Gastrocnemius medialis (tissue), 4 donors: ENCODE data around the gene RAPGEF2. TPM values are rescaled to one million over a fixed set of nuclear protein-coding genes. Genes with fewer than 3 reads are reported as not detected.
"Not testable (repeated sequence)": the region's sequence is repeated elsewhere in the genome, so short reads cannot be mapped to it uniquely, and the experiment has no call there.

ENCODE experiments used
- ATAC-seq, 2 donors: fragments of 150-250 bp; one replicate each; pipeline ENCODE4 v1.9.1; 2016
- DNase-seq, 2 donors: peaks; one replicate each; pipeline ENCODE4 v3.0.0-alpha.2; 2019
- H3K27ac ChIP-seq, 4 donors: fragments of 200-600 bp; sonication (generic); 1 replicate in 1 of 4; 2 replicates in 3 of 4; pipeline ENCODE4 v1.5.1; 2016 to 2018; ENCODE audit warnings: mild to moderate bottlenecking in 2 of 4, moderate library complexity in 1 of 4
- H3K27me3 ChIP-seq, 3 donors: fragments of 200-600 bp; sonication (generic) in 2 of 3; 1 replicate in 1 of 3; 2 replicates in 2 of 3; pipeline versions ENCODE4 v1.5.1 to v1.6.0; 2016 to 2019; ENCODE audit warnings: mild to moderate bottlenecking in 1 of 3, moderate library complexity in 1 of 3
- H3K36me3 ChIP-seq, 2 donors: fragments of 200-600 bp; sonication (generic) in 1 of 2; one replicate each; pipeline ENCODE4 v1.5.1; 2017 to 2018
- H3K4me1 ChIP-seq, 2 donors: fragments of 200-600 bp; sonication (generic) in 1 of 2; one replicate each; pipeline ENCODE4 v1.5.1; 2016 to 2017; ENCODE audit warnings: mild to moderate bottlenecking in 2 of 2
- H3K4me3 ChIP-seq, 4 donors: fragments of 200-600 bp; sonication (generic) in 3 of 4; 1 replicate in 1 of 4; 2 replicates in 3 of 4; pipeline ENCODE4 v1.5.1; 2016 to 2019; ENCODE audit warnings: mild to moderate bottlenecking in 2 of 4
- H3K9me3 ChIP-seq, 3 donors: fragments of 200-600 bp; sonication (generic) in 2 of 3; 1 replicate in 1 of 3; 2 replicates in 2 of 3; pipeline ENCODE4 v1.5.1; 2016 to 2019
- CTCF ChIP-seq, 5 experiments: fragments of 450-650 bp in 3 of 5; fragments of 200-600 bp in 2 of 5; sonication (generic) in 2 of 5; IDR thresholded peaks in 4 of 5; conservative IDR thresholded peaks in 1 of 5; 1 replicate in 4 of 5; 2 replicates in 1 of 5; pipeline ENCODE4 v1.5.1; 2016 to 2019; ENCODE audit warnings: antibody characterized with exemption in 5 of 5, mild to moderate bottlenecking in 3 of 5, moderate library complexity in 3 of 5
- POLR2A ChIP-seq, 2 donors: fragments of 450-650 bp; IDR thresholded peaks; one replicate each; pipeline ENCODE4 v1.6.1; 2017; ENCODE audit warnings: antibody characterized with exemption in 2 of 2, mild to moderate bottlenecking in 2 of 2, moderate library complexity in 2 of 2
- in situ Hi-C, 4 donors: fragments of 200-750 bp; cut with MboI; loops; one replicate each; pipeline versions ENCODE4 v1.15.0 to v1.8.0; 2017; ENCODE audit warnings: low sequenced_read_pairs in 4 of 4
- intact Hi-C: fragments of 100-400 bp; cut with DNase I; formaldehyde crosslinking; loops from one replicate; pipeline ENCODE4 v1.15.1; 2023; ENCODE audit warnings: low total_unique reads
- total RNA-seq, 4 donors: library from RNA; depleted of rRNA; stranded (reverse); fragments of >200 nt; gene quantifications; one replicate each; pipeline versions ENCODE4 v1.1.0 to v1.2.3, GENCODE V29; 2016

Gene RAPGEF2
- total RNA-seq, 4 donors from 2014 or later = 32.9 to 42.3 (median 38.7) TPM

GRCh38 chr4:159248384-159249178 is 145.7 kb downstream of the RAPGEF2 start:
- TF ChIP-seq CTCF (IDR thresholded peaks at IDR 0.05 in 4 of 5, conservative IDR thresholded peaks at IDR 0.05 in 1 of 5) (no peak), POLR2A (IDR thresholded peaks at IDR 0.05) (no peak)
- H3K27me3 ChIP-seq = no peaks in the 10 kb centered on the region
- intact Hi-C loops (no loop called here), in situ Hi-C loops (no loop called here)
- H3K9me3 ChIP-seq = no peaks in the 10 kb centered on the region
- peaks cover 0 to 7% of the 10 kb centered on the region in 2 donors for H3K36me3 ChIP-seq
- ATAC-seq (peak; percentile 99), DNase-seq (no peak)
- H3K27ac ChIP-seq = peak overlapping the region; percentile 77 to 83 (median 80)
- peak overlapping the region; percentile 46 to 56 (median 52) for H3K4me3 ChIP-seq
- H3K4me1 ChIP-seq = peaks cover 16 to 22% of the 10 kb centered on the region in 2 donors

GRCh38 chr4:159250751-159251325 is 148.0 kb downstream of the RAPGEF2 start:
- H3K4me1 ChIP-seq = peaks cover 16 to 22% of the 10 kb centered on the region in 2 donors
- TF ChIP-seq CTCF (IDR thresholded peaks at IDR 0.05 in 4 of 5, conservative IDR thresholded peaks at IDR 0.05 in 1 of 5) = no peak
- no peak for TF ChIP-seq POLR2A (IDR thresholded peaks at IDR 0.05)
- no peak overlapping the region for H3K27ac ChIP-seq

GRCh38 chr4:159251580-159251979 is 148.7 kb downstream of the RAPGEF2 start:
- H3K4me3 ChIP-seq, ATAC-seq, intact Hi-C loops, H3K36me3 ChIP-seq, in situ Hi-C loops, DNase-seq, H3K27me3 ChIP-seq, H3K9me3 ChIP-seq: not testable (repeated sequence)
- H3K27ac ChIP-seq = peak overlapping the region in 1 of 4 donors; percentile 32
- peaks cover 16 to 22% of the 10 kb centered on the region in 2 donors for H3K4me1 ChIP-seq

More at GRCh38 chr4:159250751-159251325, 148.0 kb downstream of the RAPGEF2 start:
- Histone ChIP-seq H3K4me3 (no peak overlapping the region), H3K9me3 (no peaks in the 10 kb centered on the region), H3K27me3 (no peaks in the 10 kb centered on the region), H3K36me3 (no peaks in the 10 kb centered on the region)
- intact Hi-C loops = no loop called here
- peak in 1 of 2 donors; percentile 14 for DNase-seq
- no peak for ATAC-seq
- in situ Hi-C loops = no loop called here

DNA sequence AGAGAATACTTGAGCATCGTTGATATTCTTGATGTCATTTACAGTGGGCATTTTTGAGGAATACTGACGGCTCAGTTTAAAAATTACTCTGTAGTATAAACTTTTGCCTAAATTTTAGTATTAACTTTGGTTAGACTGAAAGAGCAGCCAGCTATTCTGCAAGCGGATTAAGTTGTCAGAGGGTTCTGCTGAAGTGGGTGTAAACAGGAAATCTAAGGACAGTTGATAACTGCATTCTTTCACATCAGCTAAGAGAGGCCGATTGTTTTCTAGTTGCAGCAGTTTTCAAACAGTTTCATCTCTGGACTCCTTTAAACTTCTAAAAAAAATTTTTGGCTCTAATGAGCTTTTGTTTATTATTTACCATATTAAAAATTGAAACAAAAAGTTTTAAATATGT is 149.6 kb downstream of the RAPGEF2 start:
- H3K9me3 ChIP-seq = no peaks in the 10 kb centered on the region
- ATAC-seq (no peak), DNase-seq (no peak)
- in situ Hi-C loops = no loop called here
- peak overlapping the region in 3 of 4 donors; percentile 9 to 32 (median 32) for H3K27ac ChIP-seq
- no peak overlapping the region for H3K4me3 ChIP-seq
- H3K36me3 ChIP-seq = no peaks in the 10 kb centered on the region
- H3K27me3 ChIP-seq = no peaks in the 10 kb centered on the region
- H3K4me1 ChIP-seq = peaks cover 17 to 23% of the 10 kb centered on the region in 2 donors
- TF ChIP-seq POLR2A (IDR thresholded peaks at IDR 0.05) (no peak), CTCF (IDR thresholded peaks at IDR 0.05 in 4 of 5, conservative IDR thresholded peaks at IDR 0.05 in 1 of 5) (no peak)
- intact Hi-C loops = no loop called here

GRCh38 chr4:159256037-159256436 is 153.2 kb downstream of the RAPGEF2 start:
- TF ChIP-seq POLR2A (IDR thresholded peaks at IDR 0.05) = no peak
- Histone ChIP-seq H3K27me3 (no peaks in the 10 kb centered on the region), H3K27ac (no peak overlapping the region), H3K9me3 (no peaks in the 10 kb centered on the region), H3K4me3 (no peak overlapping the region), H3K4me1 (peaks cover 15 to 17% of the 10 kb centered on the region in 2 donors), H3K36me3 (no peaks in the 10 kb centered on the region)
- ATAC-seq (no peak), DNase-seq (no peak)
- in situ Hi-C loops (no loop called here), intact Hi-C loops (no loop called here)
